K562 (cell line): ENCODE measurements around the gene CLDN5.

ENCODE experiments used
- ARID2 ChIP-seq: fragments of 450-650 bp; IDR thresholded peaks from 2 replicates; pipeline ENCODE4 v1.6.1; 2017; ENCODE audit warnings: antibody characterized with exemption, mild to moderate bottlenecking
- BRCA1 ChIP-seq, 2 experiments: fragments of 450-650 bp in 1 of 2; sonication (generic) in 1 of 2; formaldehyde crosslinking in 1 of 2; IDR thresholded peaks; 2 replicates each; pipeline versions ENCODE4 v1.5.0 to v1.6.1; 2017 to 2020; ENCODE audit warnings: mild to moderate bottlenecking in 1 of 2, missing genetic modification reagents in 1 of 2
- CCNT2 ChIP-seq: IDR thresholded peaks from 2 replicates; pipeline ENCODE4 v1.6.1; 2011; ENCODE audit warnings: borderline replicate concordance, low read depth, mild to moderate bottlenecking, moderate library complexity, mixed read lengths, low read length; ENCODE audit not compliant: insufficient read length; ENCODE audit errors: extremely low read depth
- ESRRA ChIP-seq: fragments of 450-650 bp; IDR thresholded peaks from 2 replicates; pipeline ENCODE4 v1.6.1; 2014; ENCODE audit warnings: low read depth, mild to moderate bottlenecking, moderate library complexity, borderline replicate concordance
- EZH2 ChIP-seq: IDR thresholded peaks from 2 replicates; pipeline ENCODE4 v1.6.1; 2012; ENCODE audit warnings: low read depth, mild to moderate bottlenecking, inconsistent platforms, low read length, borderline replicate concordance
- GTF2F1 ChIP-seq: IDR thresholded peaks from 2 replicates; pipeline ENCODE4 v1.6.1; 2011; ENCODE audit warnings: low read depth, low read length, improper control_type of control experiment
- KDM1A ChIP-seq, 2 experiments: fragments of 450-650 bp; IDR thresholded peaks; 2 replicates each; pipeline ENCODE4 v1.6.1; 2016; ENCODE audit warnings: mild to moderate bottlenecking in 2 of 2
- MAFK ChIP-seq: IDR thresholded peaks from 2 replicates; pipeline ENCODE4 v1.6.1; 2011; ENCODE audit warnings: low read length, improper control_type of control experiment
- NFIC ChIP-seq: fragments of 450-650 bp; IDR thresholded peaks from 2 replicates; pipeline ENCODE4 v1.6.1; 2017; ENCODE audit warnings: mild to moderate bottlenecking, inconsistent platforms
- NR1H2 ChIP-seq: sonication (generic); formaldehyde crosslinking; IDR thresholded peaks from 2 replicates; pipeline ENCODE4 v1.4.0; 2020; ENCODE audit warnings: mild to moderate bottlenecking, missing genetic modification reagents
- ZBTB8A ChIP-seq: fragments of 450-650 bp; IDR thresholded peaks from 2 replicates; pipeline ENCODE4 v1.6.1; 2018; ENCODE audit warnings: mild to moderate bottlenecking, moderate library complexity; ENCODE audit not compliant: partially characterized antibody
- ZNF12 ChIP-seq: sonication (generic); formaldehyde crosslinking; IDR thresholded peaks from 2 replicates; pipeline ENCODE4 v1.4.0; 2020; ENCODE audit warnings: mild to moderate bottlenecking, missing genetic modification reagents
- TF ChIP-seq, protein P1 (sequence below): fragments of 450-650 bp; formaldehyde crosslinking; IDR thresholded peaks from 2 replicates; pipeline ENCODE4 v1.4.0; 2022; ENCODE audit warnings: missing genetic modification characterization

GRCh38 chr22:19525116-19525660, 978 bp upstream of the CLDN5 start:
- TF ChIP-seq ARID2 = no peak
- no peak for TF ChIP-seq BRCA1 (IDR thresholded peaks at IDR 0.05)
- TF ChIP-seq BRCA1 (CRISPR knock-in tag; IDR thresholded peaks at IDR 0.05) = no peak
- TF ChIP-seq NFIC = no peak
- 0 out of 2 replicates have a peak, but pooled peaks have one; percentile 61 for TF ChIP-seq GTF2F1
- TF ChIP-seq ZNF12 (CRISPR knock-in tag) = no peak; the same call in 1 of the 2 replicates
- TF ChIP-seq MAFK = no peak
- no peak for TF ChIP-seq ESRRA
- TF ChIP-seq CCNT2 = no peak
- TF ChIP-seq NR1H2 = no peak
- TF ChIP-seq, protein P1, sequence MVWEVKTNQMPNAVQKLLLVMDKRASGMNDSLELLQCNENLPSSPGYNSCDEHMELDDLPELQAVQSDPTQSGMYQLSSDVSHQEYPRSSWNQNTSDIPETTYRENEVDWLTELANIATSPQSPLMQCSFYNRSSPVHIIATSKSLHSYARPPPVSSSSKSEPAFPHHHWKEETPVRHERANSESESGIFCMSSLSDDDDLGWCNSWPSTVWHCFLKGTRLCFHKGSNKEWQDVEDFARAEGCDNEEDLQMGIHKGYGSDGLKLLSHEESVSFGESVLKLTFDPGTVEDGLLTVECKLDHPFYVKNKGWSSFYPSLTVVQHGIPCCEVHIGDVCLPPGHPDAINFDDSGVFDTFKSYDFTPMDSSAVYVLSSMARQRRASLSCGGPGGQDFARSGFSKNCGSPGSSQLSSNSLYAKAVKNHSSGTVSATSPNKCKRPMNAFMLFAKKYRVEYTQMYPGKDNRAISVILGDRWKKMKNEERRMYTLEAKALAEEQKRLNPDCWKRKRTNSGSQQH (CRISPR knock-in tag) = no peak
- no peak for TF ChIP-seq ZBTB8A
- no peak for TF ChIP-seq EZH2
- no peak for TF ChIP-seq KDM1A (IDR thresholded peaks at IDR 0.05)
